GM18507 (cell line): ENCODE measurements around the gene CDKAL1.
"Not testable (repeated sequence)": the region's sequence is repeated elsewhere in the genome, so short reads cannot be mapped to it uniquely, and the experiment has no call there.

Experiments
- DNase-seq: peaks from one replicate; pipeline ENCODE4 v3.0.0; 2011; ENCODE audit warnings: low read depth; ENCODE audit not compliant: insufficient read length; ENCODE audit errors: extremely low spot score
- FAIRE-seq: peaks from 2 replicates; lab custom pipeline; 2011; peaks lifted over from hg19 to GRCh38; lab: Jason Lieb, UNC

The CDKAL1 gene

DNA sequence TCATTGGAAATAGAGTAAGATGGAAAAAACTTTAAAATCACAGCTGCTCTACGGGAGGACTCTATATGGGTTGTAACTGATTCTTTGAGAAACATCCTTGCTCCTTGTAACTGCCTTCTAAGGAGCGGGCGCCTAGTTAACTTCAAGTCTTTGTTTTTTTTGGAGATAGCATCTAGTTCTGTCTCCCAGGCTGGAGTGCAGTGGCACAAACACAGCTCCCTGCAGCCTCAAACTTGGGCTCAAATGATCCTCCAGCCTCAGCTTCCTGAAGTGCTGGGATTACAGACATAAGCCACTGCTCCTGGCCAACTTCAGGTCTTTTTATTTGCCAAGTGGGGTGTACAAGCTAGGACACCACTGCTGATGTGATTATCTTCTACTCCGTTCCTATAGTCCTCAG lies 552.9 kb downstream of the CDKAL1 start:
- FAIRE-seq = no peak
- no peak for DNase-seq

DNA sequence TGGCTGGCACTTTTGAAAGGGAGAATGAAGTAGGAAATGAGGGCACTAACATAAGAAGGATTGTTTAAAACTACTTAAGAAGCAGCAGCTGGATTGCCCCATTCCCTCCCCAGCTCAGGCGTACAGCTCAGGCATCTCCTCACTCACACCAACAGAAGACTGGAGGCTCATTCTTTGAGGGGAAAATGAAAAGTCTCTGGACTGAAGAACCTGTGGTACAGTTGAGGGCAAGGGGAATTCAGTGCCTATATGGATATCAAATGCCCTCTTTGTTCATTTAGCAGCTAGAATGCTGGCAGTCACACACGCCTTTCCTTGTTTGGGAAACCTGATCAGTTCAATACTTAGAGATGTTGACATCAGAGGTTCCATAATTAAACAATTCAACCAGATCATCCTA lies 557.2 kb downstream of the CDKAL1 start:
- FAIRE-seq (no peak), DNase-seq (no peak)

DNA sequence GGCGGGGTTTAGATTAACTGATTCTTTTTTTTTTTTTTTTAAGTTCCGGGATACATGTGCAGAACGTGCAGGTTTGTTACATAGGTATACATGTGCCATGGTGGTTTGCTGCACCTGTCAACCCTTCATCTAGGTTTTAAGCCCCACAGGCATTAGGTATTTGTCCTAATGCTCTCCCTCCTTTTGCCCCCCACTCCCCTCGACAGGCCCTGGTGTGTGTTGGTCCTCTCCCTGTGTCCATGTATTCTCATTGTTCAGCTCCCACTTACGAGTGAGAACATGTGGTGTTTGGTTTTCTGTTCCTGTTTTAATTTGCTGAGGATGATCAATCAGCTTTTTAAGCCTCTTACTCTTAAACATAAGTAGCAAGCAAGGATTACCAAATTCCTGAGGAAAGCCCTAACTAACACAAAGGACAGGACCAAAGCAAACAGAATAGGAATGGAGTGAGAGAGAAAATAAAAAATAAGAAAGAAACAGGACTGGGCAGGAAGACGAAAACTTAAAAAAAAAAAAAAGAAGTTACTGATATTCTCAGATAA lies 558.0 kb downstream of the CDKAL1 start:
- DNase-seq, FAIRE-seq: not testable (repeated sequence)

DNA sequence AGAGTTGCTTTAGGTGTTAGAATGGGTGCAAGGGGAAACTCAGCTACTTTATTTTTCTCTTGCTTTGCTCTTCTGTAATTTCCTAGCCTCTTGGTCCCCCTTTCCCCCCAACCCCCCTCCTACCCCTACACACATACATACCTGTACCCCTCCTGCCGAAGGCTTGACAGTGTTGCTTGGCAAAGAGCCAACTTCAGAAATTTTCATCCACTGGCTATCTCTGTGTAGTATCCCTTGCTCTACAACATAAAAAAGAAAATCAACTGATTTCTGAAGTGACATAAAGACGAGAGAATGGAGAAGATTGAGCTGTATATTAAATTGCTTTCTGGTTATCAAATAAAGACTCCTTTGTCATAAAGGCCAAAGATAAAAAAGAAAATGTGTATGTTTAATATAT lies 561.2 kb downstream of the CDKAL1 start:
- no peak for DNase-seq
- no peak for FAIRE-seq

DNA sequence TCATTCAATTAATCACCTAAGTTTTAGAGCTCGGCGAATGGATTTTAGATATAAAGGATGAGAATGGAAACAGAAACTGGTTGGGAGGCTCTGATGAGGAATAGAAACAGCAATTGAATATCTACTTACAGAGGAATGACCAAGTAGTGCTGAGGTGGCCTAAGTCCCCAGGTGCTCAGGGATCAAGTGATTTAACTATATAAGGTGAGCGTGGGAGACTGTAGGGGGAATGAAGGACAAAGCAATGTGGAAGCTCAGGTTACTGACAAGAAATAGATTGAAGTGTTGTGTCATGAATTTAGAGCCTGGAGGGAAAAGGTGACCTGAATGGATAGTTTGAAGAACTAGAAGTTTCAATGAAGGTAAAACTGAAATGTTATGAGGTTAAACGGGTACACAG lies 563.9 kb downstream of the CDKAL1 start:
- DNase-seq (no peak), FAIRE-seq (no peak)

DNA sequence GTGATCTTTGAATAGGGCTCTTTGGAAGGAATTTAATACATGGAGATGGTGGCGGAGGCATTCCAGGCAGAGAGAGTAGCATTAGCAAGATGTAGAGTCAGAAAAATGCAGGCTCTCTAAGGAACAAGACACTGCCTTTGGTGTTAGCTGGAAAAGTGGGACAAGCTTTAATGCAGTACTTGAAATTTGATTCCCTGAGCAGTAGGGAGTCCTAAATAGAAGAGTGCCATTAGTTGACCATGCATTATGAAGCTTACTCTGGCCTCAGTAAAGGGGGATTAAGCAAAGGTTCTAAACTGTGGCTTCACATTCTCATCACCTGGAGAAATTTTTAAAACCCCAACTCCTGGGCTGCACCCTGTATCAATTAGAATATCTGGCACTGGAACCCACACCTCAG lies 564.5 kb downstream of the CDKAL1 start:
- no peak for DNase-seq
- no peak for FAIRE-seq

DNA sequence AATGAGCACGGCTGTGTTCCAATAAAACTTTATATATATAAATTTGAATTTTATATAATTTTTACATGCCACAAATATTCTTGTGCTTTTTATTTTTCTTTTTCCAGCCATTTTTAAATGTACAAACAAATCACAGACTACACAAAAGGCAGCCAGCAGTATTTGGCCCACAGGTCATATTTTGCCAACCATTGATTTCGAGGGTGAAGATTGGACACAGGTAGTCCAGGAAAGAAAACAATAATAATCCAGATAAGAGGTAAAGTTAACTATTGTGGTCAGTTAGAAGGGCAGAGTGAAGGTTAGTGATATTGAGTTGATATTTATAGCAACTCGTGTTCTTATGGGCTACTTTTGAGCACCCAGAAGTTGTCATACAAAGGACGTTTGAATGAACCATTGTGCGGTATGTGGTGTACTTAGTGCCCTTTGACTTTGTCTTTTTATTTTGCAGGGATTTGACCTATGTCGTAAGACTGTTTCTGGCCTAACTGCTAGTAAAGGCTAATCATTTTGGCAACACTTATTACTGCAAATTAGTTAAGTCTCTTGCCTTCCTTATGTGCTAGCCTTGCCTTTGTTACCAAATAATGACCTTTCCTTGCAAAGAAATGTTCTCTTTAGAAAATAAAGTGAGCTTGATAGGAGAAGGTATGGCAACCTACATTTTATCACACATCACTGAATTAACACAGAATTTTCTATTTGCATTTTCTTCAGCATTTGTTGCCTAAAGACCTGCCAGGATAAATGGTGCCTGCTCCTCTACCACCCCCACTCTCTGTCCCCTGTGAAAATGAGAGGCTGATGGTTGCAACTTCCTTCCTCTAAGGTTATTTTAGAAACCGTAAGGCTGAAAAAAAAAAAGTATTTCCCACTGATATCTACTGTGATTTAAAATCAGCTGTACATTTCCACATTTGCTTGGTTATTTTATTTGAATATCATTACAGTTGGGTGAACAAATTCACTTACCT lies 565.4 kb downstream of the CDKAL1 start:
- peak; percentile 5 for FAIRE-seq
- DNase-seq = no peak

DNA sequence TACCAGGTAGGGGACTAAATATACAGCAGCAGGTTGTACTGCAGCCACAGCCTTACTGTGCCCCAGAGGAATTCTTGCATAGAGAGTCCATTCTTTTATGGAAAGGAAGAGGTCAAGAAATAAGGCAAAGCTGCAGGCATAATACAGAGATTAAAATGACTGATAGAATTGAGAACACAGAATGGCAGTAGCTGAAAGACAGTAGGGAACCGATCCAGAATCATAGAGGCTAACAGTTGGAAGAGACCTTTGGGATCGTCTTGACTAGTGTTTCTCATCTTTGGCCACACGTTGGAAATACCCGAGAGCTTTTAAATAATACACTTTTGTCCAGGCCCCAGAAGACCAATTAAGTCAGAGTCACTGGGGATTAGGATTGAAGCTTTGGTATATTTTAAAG lies 566.7 kb downstream of the CDKAL1 start:
- FAIRE-seq (peak; percentile 36), DNase-seq (no peak)

DNA sequence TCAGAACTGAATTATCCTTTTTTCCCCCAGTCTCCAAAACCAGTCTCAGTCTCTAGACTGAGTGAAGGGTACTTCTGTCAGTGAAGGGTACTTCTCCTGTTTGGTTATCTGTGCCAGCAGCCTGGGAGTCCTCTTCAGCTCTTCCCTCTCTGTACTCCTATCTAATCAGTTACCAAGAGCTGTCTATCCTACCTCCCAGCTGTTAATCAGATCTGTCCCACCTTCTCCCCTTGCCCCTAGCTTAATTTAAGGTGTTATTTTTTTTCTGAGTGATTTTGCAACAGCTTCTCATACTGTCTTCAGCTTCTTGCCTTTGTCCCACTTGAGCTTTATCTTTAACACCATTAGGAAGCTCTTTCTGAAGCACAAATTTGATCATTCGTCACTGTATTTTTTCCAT lies 567.4 kb downstream of the CDKAL1 start:
- FAIRE-seq (no peak), DNase-seq (no peak)

DNA sequence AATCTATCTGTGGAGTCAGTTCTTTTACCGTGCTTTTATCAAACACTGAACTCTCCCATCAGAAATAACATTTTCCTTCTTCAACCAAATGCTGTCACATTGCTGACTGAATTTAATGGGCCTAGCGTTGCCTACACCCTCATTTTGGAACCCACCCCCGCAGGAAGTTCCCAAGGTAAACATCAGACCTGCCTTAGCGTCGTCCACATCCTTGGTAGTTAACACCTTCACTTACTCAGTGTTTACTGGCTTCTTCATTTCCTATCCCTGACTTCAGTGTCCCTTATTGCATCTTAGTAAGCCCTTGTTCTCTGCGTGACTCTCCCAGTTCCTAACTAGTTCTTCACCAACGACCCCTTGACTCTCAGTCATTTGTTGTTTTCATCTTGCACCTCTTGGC lies 567.9 kb downstream of the CDKAL1 start:
- no peak for FAIRE-seq
- DNase-seq = no peak

DNA sequence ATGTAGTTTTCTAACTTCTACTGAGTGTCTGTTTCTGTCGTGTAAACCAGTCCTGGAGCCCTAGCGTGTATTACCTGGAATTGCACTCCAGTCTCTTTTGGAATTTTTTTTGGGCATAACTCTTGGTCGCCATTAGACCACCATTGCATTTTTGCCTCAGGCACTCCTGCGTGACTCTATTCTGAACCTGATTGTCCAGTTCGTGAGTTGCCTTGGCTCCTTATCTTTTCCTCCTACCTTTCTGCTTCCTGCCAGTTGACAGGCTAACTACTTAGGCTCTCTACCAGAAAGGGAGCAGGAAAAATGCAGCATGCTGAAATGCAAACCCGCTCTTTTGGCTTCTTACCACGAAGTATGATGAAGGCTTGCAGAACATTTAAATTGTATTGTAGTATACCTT lies 568.4 kb downstream of the CDKAL1 start:
- FAIRE-seq = no peak
- DNase-seq = no peak

DNA sequence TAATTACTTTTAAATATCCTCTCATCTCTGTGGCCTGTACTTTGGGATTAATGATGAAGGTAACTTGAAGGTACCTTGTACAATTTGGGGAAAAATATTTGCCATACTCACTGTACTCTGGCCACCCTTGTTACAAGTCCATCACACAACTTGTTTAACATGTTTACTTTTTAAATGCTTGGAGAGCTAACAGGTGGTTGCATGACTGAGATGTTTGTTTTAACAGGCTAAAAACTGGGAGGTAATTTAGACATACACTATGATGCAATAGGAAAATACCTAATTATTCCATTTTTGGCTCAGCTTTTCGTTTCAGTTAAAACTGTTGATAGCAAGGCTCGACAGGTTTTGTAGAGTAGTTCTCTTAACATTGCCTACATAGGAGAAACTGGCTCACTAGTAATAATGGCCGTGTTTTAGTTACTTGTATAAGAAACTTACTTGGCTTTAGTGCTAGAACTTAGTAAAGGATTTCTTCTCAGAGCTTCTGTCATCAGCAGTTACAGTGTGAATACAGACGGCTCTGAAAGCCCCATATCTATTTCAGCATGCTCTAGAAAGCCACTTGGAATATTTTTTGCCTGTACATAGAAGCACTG lies 569.5 kb downstream of the CDKAL1 start:
- FAIRE-seq (no peak), DNase-seq (no peak)

DNA sequence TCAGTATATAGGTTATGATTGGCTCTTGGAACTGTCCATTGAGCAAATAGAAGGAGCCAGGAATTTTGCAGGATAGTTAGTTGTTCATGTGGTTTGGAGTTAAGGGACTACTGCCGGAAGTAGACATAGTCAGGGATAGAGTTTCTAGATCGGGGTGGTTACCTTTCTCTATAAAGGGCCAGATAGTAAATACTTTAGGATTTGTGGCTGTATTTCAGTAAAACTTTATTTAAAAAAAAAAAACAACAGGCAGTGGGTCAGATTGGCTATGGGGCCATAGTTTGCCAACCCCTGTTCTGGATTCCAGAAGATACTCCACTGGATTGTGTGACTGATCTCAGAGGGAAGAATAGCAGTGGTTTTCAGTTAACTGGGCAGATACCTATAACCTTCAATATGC lies 570.0 kb downstream of the CDKAL1 start:
- FAIRE-seq (no peak), DNase-seq (no peak)

DNA sequence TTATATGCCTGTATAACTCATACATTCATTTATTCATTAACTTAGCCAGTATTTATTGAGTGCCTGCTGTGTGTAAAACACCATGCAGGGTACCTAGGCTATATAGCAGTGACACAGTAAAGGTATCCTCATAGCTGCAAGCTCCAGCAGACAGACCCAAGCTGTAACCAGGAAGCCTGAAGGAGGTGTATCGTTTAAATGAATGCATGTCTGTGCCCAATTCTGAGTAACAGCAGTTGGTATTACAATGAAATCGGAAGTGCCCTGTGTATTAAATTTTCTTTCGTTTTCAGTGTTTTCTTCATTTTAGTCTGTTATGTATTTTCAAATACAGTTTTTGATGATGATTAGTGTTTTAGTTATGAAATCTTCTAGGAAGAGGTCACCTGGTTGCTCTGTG lies 573.5 kb downstream of the CDKAL1 start:
- FAIRE-seq (no peak), DNase-seq (no peak)

DNA sequence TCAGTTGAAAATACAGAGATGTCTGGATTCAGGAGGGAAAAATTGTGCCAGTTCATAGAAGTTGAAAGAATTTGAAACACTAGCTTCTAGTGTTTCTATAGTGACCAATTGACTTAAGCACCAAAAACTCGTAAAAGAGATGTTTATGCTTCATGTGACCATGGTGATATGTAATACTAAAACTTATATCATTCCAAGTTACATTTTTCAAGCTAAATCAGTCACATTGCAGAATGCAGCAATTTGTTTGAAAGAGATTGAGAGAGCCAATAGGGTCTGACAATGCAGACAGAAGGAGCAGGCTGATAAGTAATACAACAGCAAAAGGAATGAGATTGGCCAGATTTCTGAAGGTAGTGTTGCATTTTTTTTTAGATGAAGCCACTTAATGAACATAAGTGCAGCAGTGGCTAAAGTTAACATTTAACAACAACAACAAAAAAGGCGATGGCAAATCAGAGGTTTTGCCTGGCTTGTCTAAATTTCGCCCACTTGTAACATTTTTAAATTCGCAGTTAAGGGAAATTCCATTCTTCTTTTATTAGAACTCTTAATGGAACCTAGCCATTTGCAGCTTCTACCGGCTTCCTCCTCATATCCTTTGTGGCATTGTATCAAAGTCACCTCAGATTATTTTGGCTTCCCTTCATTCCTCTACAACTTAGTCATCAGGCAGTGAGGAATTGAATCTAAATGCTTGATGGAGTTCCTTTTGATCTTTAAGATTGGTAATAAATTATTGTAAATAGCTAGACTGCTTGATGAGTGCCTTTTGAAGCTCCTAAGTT lies 575.3 kb downstream of the CDKAL1 start:
- no peak for DNase-seq
- FAIRE-seq = peak; percentile 49

DNA sequence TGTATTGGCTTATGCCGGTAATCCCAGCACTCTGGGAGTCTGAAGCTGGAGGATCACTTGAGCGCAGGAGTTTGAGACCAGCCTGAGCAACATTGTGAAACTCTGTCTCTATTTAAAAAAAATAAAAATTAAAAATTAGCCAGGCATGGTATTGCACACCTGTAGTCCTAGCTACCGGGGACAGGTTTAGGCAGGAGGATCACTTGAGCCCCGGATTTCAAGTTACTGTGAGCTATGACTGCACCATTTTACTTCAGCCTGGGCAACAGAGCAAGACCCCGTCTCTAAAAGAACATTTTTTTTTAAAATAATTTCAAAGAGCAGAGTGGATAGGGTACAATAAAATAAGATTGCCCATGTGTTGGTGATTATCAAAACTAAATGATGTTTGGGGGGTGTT lies 576.4 kb downstream of the CDKAL1 start:
- peak; percentile 44 for FAIRE-seq
- no peak for DNase-seq

DNA sequence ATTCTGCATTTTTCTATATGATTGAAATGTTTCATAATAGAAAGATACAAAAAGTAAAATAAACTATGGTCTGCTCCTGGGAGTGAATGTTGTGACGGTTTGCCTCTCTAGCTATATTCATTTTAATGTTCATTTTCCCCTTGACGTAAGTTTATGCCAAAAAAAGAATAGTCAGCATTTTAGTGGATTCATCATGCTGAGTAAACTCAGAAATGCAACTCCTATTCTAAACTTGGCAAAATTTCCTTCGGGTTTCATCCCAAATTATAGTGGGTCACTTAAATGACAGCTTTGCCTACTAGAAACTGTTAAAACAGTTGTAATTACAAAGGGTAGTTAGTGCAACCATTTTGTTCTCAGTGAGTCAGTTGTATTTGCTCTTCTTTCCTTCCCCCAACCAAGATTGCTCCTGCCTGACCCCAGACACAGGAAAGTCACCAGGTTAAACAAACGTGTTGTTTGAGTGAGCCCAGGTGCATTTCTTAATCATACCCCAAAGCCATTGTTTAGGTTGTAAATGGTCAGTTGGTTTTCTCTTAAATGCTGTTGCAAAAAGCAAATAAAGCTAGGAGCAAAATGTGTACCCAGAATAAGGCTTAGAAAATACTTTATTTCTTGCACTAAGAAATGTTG lies 577.0 kb downstream of the CDKAL1 start:
- DNase-seq (no peak), FAIRE-seq (no peak)

DNA sequence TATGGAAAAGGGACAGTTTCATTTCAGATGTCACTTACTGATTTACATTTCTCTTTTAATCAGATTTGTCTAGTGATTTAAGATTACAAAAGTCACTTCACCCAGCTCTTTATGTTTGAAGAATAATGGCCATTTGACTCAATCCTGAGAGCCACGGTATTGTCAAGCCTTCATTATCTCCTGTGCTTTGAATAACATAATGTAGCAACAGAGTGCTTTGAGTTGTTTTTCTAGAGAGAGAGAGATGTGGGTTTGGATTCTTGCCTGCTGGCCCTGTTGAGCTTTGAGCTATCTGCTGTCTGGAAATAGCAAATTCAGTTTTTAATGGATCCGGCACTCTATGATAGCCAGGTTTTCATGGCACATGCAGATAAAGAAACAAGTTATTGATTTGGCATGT lies 580.9 kb downstream of the CDKAL1 start:
- no peak for FAIRE-seq
- DNase-seq = no peak

DNA sequence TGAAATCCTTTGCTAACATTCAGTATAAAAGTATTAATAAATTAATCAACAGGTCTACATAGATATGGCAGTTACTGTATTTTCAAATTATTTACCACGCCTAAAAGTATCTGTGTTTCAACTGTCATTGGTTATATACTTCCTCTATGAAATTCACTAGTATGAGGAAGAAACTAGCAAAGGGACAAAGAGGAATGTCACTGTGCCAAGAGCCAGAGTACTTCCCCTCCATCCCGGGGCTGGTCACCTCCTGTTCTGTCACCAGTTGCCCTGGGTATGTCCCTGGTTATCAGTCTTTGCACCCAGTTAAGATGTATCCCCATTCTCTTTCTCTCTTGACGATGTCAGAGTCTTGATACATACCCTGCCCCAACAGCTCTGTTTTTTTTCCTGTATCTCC lies 582.5 kb downstream of the CDKAL1 start:
- no peak for FAIRE-seq
- DNase-seq = no peak
